WTC11 (cell line): Measurements from ENCODE around the gene UBE3C. TPM values are rescaled to one million over a fixed set of nuclear protein-coding genes. Genes with fewer than 3 reads are reported as not detected.

Experiments
- ATAC-seq: fragments of 200-7000 bp; cut with Tn5 transposase; 2 replicates; pipeline ENCODE4 v1.10.0; 2021; ENCODE audit warnings: mild to moderate bottlenecking, moderate library complexity
- CTCF ChIA-PET: fragments of 300-600 bp; sonication (Branson Sonifier 250); formaldehyde crosslinking; loops from one replicate; lab custom pipeline; 2021; ENCODE audit warnings: antibody characterized with exemption; lab: Charles Lee
- POLR2A ChIA-PET: fragments of 350-600 bp; sonication (Branson Sonifier 250); formaldehyde crosslinking; loops from one replicate; lab custom pipeline; 2021; ENCODE audit warnings: antibody characterized with exemption; lab: Charles Lee
- DNase-seq: peaks from one replicate; pipeline ENCODE4 v3.0.0; 2021; ENCODE audit warnings: low spot score
- H3K27ac Mint-ChIP-seq: 2 replicates; pipeline ENCODE4 v1.8.0; 2021; ENCODE audit warnings: mixed read lengths
- H3K27me3 Mint-ChIP-seq: 2 replicates; pipeline ENCODE4 v1.8.0; 2021; ENCODE audit warnings: low read depth, mild to moderate bottlenecking, moderate library complexity, mixed read lengths
- H3K36me3 Mint-ChIP-seq: 2 replicates; pipeline ENCODE4 v1.8.0; 2021; ENCODE audit warnings: mixed read lengths
- H3K4me1 Mint-ChIP-seq: 2 replicates; pipeline ENCODE4 v1.8.0; 2022; ENCODE audit warnings: mixed read lengths
- H3K4me3 Mint-ChIP-seq: 2 replicates; pipeline ENCODE4 v1.8.0; 2021; ENCODE audit warnings: mild to moderate bottlenecking, moderate library complexity, mixed read lengths
- H3K9me3 Mint-ChIP-seq: 2 replicates; pipeline ENCODE4 v1.8.0; 2021; ENCODE audit warnings: mixed read lengths
- ATF2 ChIP-seq: sonication (generic); formaldehyde crosslinking; IDR thresholded peaks from 2 replicates; pipeline ENCODE4 v1.8.1; 2022; ENCODE audit warnings: low read depth, missing genetic modification reagents, borderline replicate concordance
- CBFB ChIP-seq: sonication (generic); formaldehyde crosslinking; IDR thresholded peaks from 2 replicates; pipeline ENCODE4 v1.8.1; 2022; ENCODE audit warnings: mild to moderate bottlenecking, low read depth, missing genetic modification reagents
- CREB1 ChIP-seq: sonication (generic); formaldehyde crosslinking; IDR thresholded peaks from 2 replicates; pipeline ENCODE4 v1.8.0; 2023; ENCODE audit warnings: mild to moderate bottlenecking, missing genetic modification reagents
- ELF4 ChIP-seq: sonication (generic); formaldehyde crosslinking; IDR thresholded peaks from 2 replicates; pipeline ENCODE4 v1.8.1; 2022; ENCODE audit warnings: low read depth, mild to moderate bottlenecking, moderate library complexity, missing genetic modification reagents
- HMGA2 ChIP-seq: fragments of 250-450 bp; sonication (Bioruptor Pico); IDR thresholded peaks from 2 replicates; pipeline ENCODE4 v1.4.0; 2021; ENCODE audit warnings: mild to moderate bottlenecking, moderate library complexity
- IRF1 ChIP-seq: sonication (generic); formaldehyde crosslinking; IDR thresholded peaks from 2 replicates; pipeline ENCODE4 v1.8.0; 2023; ENCODE audit warnings: missing genetic modification reagents
- JAZF1 ChIP-seq: fragments of 250-450 bp; sonication (Bioruptor Pico); IDR thresholded peaks from 2 replicates; pipeline ENCODE4 v1.9.0; 2021; ENCODE audit warnings: moderate library complexity, mild to moderate bottlenecking, inconsistent platforms
- MLX ChIP-seq: sonication (generic); formaldehyde crosslinking; IDR thresholded peaks from 2 replicates; pipeline ENCODE4 v1.8.1; 2023; ENCODE audit warnings: mild to moderate bottlenecking, missing genetic modification reagents, moderate library complexity
- NFATC4 ChIP-seq: fragments of 250-450 bp; sonication (Bioruptor Pico); IDR thresholded peaks from 2 replicates; pipeline ENCODE4 v1.9.0; 2021; ENCODE audit warnings: mild to moderate bottlenecking
- NFYB ChIP-seq: sonication (generic); formaldehyde crosslinking; conservative IDR thresholded peaks from 2 replicates; pipeline ENCODE4 v1.8.0; 2022; ENCODE audit warnings: low read depth, missing genetic modification reagents
- NR1H2 ChIP-seq: sonication (generic); formaldehyde crosslinking; IDR thresholded peaks from 2 replicates; pipeline ENCODE4 v1.9.0; 2021; ENCODE audit warnings: mild to moderate bottlenecking, moderate library complexity, missing genetic modification reagents
- NR2C2 ChIP-seq: sonication (generic); formaldehyde crosslinking; IDR thresholded peaks from 2 replicates; pipeline ENCODE4 v1.8.0; 2022; ENCODE audit warnings: mild to moderate bottlenecking, missing genetic modification reagents
- SMAD3 ChIP-seq: sonication (generic); formaldehyde crosslinking; IDR thresholded peaks from 2 replicates; pipeline ENCODE4 v1.8.0; 2022; ENCODE audit warnings: missing genetic modification reagents, mild to moderate bottlenecking, borderline replicate concordance
- SP1 ChIP-seq: sonication (generic); formaldehyde crosslinking; conservative IDR thresholded peaks from 2 replicates; pipeline ENCODE4 v1.8.1; 2022; ENCODE audit warnings: missing genetic modification reagents
- TEAD1 ChIP-seq: sonication (generic); formaldehyde crosslinking; IDR thresholded peaks from 2 replicates; pipeline ENCODE4 v1.8.0; 2022; ENCODE audit warnings: mild to moderate bottlenecking, missing genetic modification reagents
- TP53 ChIP-seq: sonication (generic); formaldehyde crosslinking; IDR thresholded peaks from 2 replicates; pipeline ENCODE4 v1.8.1; 2023; ENCODE audit warnings: mild to moderate bottlenecking, missing genetic modification reagents
- USF1 ChIP-seq: sonication (generic); formaldehyde crosslinking; IDR thresholded peaks from 2 replicates; pipeline ENCODE4 v1.8.0; 2022; ENCODE audit warnings: mild to moderate bottlenecking, missing genetic modification reagents
- USF2 ChIP-seq: sonication (generic); formaldehyde crosslinking; IDR thresholded peaks from 2 replicates; pipeline ENCODE4 v1.8.1; 2023; ENCODE audit warnings: mild to moderate bottlenecking, missing genetic modification reagents, moderate library complexity
- ZBTB21 ChIP-seq: sonication (generic); formaldehyde crosslinking; IDR thresholded peaks from 2 replicates; pipeline ENCODE4 v1.8.1; 2023; ENCODE audit warnings: mild to moderate bottlenecking, missing genetic modification reagents, borderline replicate concordance
- ZBTB43 ChIP-seq: sonication (generic); formaldehyde crosslinking; IDR thresholded peaks from 2 replicates; pipeline ENCODE4 v1.8.1; 2023; ENCODE audit warnings: mild to moderate bottlenecking, missing genetic modification reagents
- ZNF121 ChIP-seq: sonication (generic); formaldehyde crosslinking; IDR thresholded peaks from 2 replicates; pipeline ENCODE4 v1.8.0; 2023; ENCODE audit warnings: missing genetic modification reagents
- ZNF396 ChIP-seq: fragments of 250-450 bp; sonication (Bioruptor Pico); IDR thresholded peaks from 2 replicates; pipeline ENCODE4 v1.8.0; 2021; ENCODE audit warnings: mild to moderate bottlenecking, moderate library complexity, borderline replicate concordance
- total RNA-seq: library from RNA; stranded (reverse); gene quantifications from 3 replicates; pipeline ENCODE4 v1.2.3, GENCODE V29; 2021

UBE3C gene
- total RNA-seq, 1 experiment from 2014 or later: 59.7 TPM

- ChIA-PET POLR2A (no interaction called here), CTCF (no interaction called here)
- Mint-ChIP-seq H3K36me3 (no peaks in the 10 kb centered on the region), H3K27me3 (peaks cover 8% of the 10 kb centered on the region), H3K4me1 (no peaks in the 10 kb centered on the region), H3K9me3 (peaks cover 33% of the 10 kb centered on the region), H3K4me3 (no peak overlapping the region), H3K27ac (no peak overlapping the region)
- TF ChIP-seq NFATC4 (CRISPR knock-in tag) (no peak), NR1H2 (CRISPR knock-in tag) (no peak), NFYB (CRISPR knock-in tag) (no peak), SMAD3 (CRISPR knock-in tag) (no peak), ZNF396 (CRISPR knock-in tag) (no peak), ATF2 (CRISPR knock-in tag) (no peak), CBFB (CRISPR knock-in tag) (no peak), CREB1 (CRISPR knock-in tag) (no peak), ZNF121 (CRISPR knock-in tag) (no peak), TEAD1 (CRISPR knock-in tag) (no peak), USF2 (CRISPR knock-in tag) (no peak), IRF1 (CRISPR knock-in tag) (no peak), HMGA2 (CRISPR knock-in tag) (no peak)
- DNase-seq (no peak), ATAC-seq (no peak)
These were observed 22.0 kb upstream of the UBE3C start for GRCh38 chr7:157116762-157117161.

- no peaks in the 10 kb centered on the region for H3K4me1 Mint-ChIP-seq
- POLR2A ChIA-PET: no interaction called here
- CTCF ChIA-PET: no interaction called here
These were observed 20.9 kb upstream of the UBE3C start for GRCh38 chr7:157117796-157118195.

GRCh38 chr7:157120181-157120580 lies 18.5 kb upstream of the UBE3C start:
- H3K4me3 Mint-ChIP-seq: no peak overlapping the region
- CTCF ChIA-PET: no interaction called here
- no peak for TF ChIP-seq SP1 (CRISPR knock-in tag)
- TF ChIP-seq, all 79 proteins: peak for 0
- no peak overlapping the region for H3K27ac Mint-ChIP-seq
- no peak for DNase-seq
- H3K27me3 Mint-ChIP-seq: peaks cover 3% of the 10 kb centered on the region; the same call in 1 of the 2 replicates
- H3K9me3 Mint-ChIP-seq: peaks cover 12% of the 10 kb centered on the region
- H3K36me3 Mint-ChIP-seq: no peaks in the 10 kb centered on the region
- POLR2A ChIA-PET: no interaction called here
- ATAC-seq: no peak
- no peaks in the 10 kb centered on the region for H3K4me1 Mint-ChIP-seq

More at GRCh38 chr7:157117796-157118195, 20.9 kb upstream of the UBE3C start:
- Mint-ChIP-seq H3K27me3 (peaks cover 6% of the 10 kb centered on the region), H3K4me3 (no peak overlapping the region), H3K9me3 (peaks cover 25% of the 10 kb centered on the region), H3K36me3 (no peaks in the 10 kb centered on the region), H3K27ac (no peak overlapping the region)
- TF ChIP-seq USF1 (peak; percentile 42; the same call in 1 of the 2 replicates), ZBTB21 (CRISPR knock-in tag) (no peak)
- ATAC-seq (no peak), DNase-seq (no peak)

- no peak for DNase-seq
- Mint-ChIP-seq H3K36me3 (no peaks in the 10 kb centered on the region), H3K9me3 (peaks cover 12% of the 10 kb centered on the region), H3K27ac (no peak overlapping the region), H3K27me3 (peaks cover 3% of the 10 kb centered on the region; the same call in 1 of the 2 replicates), H3K4me1 (no peaks in the 10 kb centered on the region), H3K4me3 (no peak overlapping the region)
- CTCF ChIA-PET: no interaction called here
- no peak for ATAC-seq
- POLR2A ChIA-PET: no interaction called here
- no peak for TF ChIP-seq MLX (CRISPR knock-in tag)
- no peak for TF ChIP-seq ZBTB43 (CRISPR knock-in tag)
- no peak for TF ChIP-seq JAZF1 (CRISPR knock-in tag)
- no peak for TF ChIP-seq CREB1 (CRISPR knock-in tag)
- no peak for TF ChIP-seq SP1 (CRISPR knock-in tag)
- TF ChIP-seq TP53 (CRISPR knock-in tag): no peak
- TF ChIP-seq ELF4: no peak
- TF ChIP-seq NR2C2 (CRISPR knock-in tag): no peak
These were observed 17.5 kb upstream of the UBE3C start for GRCh38 chr7:157121184-157121715.
